Activated T-cell treated with anti-CD3 and anti-CD28 coated beads, Interleukin-2, amount 50 U/mL, for 48 hours (primary cell): Measurements from ENCODE around the gene ACTR1A.
"Not testable (repeated sequence)": the region's sequence is repeated elsewhere in the genome, so short reads cannot be mapped to it uniquely, and the experiment has no call there.

Experiments used
- DNase-seq, 2 experiments: peaks; one replicate each; pipeline ENCODE4 v3.0.0-alpha.2; 2020

Gene ACTR1A

DNA sequence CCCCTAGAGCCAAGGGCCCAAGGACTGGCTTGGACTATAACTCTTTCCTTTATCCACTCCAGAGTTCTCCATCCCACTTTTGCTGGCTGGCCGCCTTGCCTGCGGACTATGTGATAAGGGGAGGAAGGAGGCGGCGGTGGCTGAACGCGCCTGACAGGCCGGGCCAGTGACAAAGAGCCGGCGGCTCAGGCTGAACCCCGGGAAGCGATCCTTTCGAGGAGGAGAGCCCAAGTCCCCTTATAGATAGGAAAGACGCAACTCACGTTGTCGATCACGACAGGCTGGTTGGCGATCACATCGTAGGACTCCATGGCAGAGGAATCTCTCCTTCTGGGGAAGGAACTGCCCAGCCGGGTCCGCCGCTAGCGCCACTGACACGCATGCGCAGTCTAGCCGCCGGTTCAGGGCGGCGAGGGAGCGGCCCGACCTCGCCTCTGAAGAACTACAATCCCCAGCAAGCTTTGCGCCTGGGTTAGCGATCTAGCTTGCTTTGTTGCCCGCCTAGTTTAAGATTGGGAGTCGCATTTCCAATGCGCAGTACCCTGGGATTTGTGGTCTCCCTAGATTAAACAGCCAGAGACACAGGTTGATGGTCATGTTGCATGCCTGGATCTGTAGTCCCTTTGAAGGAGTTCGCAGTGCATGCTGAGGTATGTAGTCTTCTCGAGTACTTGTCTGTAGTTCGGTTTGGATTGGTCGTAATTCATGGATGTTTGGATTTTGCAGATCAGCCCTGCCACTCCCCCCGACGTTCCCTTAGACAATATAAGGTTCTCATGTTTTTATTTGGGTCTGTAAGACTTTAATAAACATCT, at the start of gene ACTR1A:
TSS of gene ACTR1A (minus strand) at position 376 of the 815 bp plus-strand sequence. CDS start at position 311, 65 bp downstream.
- peak; percentile 95 to 96 for DNase-seq

- no peak for DNase-seq
These were observed 48.2 kb upstream of the ACTR1A start for GRCh38 chr10:102550636-102551210.

GRCh38 chr10:102549549-102549948, 47.0 kb upstream of the ACTR1A start:
- no peak for DNase-seq

DNA sequence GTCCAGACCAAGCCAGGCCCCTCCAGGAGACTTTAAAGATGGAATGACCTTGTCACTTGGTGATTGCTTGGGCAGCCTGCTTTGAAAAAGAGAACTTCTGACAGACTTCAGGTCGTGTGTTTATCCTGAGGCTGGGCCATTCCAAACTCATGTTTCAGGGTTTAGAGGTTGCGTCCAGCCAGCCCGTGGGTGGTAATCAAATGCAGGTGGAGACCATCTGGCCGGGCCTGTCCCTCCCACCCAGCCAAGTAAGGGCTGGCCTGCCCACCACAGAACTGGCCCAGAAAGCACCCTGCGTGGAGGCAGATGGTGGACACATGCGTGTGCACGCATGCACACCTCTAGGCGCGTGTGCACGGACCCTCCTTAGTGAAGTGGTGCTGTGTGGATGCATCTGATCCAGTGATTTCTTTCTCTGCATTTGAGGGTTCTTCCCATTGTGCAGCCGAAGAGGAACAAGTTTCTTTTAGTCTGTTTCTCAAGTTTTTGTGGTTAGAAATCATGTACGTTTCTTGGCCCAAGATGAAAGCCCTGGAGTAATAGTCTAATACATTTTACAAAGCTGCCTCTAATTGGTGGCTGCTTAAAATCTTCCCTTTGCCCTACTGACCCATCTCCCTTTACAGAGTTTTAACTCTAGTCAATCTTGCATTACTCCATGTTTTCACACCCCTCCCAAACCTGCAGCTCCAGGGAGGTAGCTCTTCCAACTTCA, 44.3 kb upstream of the ACTR1A start:
- DNase-seq = no peak

DNA sequence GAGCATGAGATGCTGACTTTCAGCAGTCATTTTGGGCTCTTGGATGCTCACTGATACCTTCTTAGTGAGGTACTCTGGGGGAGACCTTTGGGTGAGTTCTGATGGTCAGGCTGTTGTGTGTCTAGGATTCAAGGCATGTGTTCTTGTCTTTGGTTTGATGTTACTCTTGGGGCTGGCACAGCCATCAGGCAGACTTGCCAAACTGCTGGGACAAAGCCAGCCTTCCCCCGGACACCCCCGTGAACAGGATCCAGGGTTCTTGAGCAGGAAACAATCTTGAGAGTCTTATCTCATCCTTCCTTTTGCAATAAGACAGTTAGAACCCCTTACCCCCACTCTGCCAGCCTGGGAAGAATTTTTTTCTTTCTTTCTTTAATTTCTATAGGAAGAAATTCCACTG, 43.5 kb upstream of the ACTR1A start:
- no peak for DNase-seq

GRCh38 chr10:102545265-102545871, 42.9 kb upstream of the ACTR1A start:
- no peak for DNase-seq

DNA sequence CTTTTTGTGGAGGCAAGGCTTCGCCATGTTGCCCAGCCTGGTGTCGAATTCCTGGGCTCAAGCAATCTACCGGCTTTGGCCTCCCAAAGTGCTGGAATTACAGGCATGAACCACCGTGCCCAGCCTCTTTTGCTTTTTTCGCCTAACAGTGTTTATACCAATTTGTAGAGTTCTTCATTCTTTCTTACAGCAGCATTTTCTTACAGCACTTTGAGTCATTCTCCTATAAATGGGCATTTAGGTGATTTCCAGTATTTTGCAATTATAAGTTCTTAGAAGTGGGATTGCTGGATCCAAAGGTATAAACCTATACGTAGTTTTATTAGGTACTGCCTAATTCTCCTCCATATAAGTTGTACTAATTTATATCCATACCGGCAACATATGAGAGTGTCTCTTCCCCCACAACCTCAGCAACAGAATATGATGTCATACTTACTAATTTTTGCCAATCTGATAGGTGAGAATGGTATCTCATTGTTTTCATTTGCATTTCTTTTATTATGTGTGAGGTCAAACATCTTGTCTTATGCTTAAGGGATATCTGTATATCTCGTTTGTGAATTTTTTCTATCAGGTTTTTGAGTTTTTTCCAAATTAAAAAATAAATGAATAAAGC, 40.4 kb upstream of the ACTR1A start:
- no peak for DNase-seq

DNA sequence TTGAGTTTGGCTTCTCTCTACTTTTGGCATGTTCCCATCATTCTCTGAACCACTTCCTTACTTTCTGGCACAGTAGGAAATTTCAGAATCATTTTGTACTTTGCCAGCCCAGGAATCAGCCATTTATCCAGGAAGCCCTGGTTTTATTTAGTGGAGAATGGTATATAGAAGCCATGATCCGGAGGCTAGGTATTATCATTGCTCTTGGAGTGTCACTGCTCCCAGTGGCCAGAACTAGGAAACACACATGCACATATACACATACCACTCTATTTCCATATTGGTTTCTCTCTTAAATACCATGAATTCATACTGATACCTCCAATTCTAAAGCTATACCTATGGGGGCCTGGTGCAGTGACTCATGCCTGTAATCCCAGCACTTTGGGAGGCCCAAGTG, 37.5 kb upstream of the ACTR1A start:
- DNase-seq = peak; percentile 26 to 27

DNA sequence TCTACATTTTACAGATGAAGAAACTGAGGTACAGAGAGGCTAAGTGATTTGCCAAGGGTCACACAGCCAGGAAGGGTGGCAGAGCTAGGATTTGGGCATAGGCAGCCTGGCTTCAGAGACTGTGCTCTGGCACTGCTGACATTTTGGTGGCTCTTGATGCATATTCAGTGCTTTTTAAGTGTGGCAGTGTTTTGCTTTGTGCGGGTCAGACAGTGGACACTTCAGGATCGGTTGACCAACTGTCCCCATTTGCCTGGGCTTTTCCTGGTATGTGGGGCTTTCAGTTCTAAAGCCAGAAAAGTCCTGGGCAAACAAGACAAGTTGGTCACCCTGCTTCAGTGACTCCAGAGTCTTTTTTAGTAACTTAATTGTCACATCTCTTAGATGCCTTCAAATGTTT, 36.3 kb upstream of the ACTR1A start:
- no peak for DNase-seq

GRCh38 chr10:102537948-102538347, 35.4 kb upstream of the ACTR1A start:
- DNase-seq = no peak

GRCh38 chr10:102537367-102537766, 34.9 kb upstream of the ACTR1A start:
- DNase-seq = no peak

DNA sequence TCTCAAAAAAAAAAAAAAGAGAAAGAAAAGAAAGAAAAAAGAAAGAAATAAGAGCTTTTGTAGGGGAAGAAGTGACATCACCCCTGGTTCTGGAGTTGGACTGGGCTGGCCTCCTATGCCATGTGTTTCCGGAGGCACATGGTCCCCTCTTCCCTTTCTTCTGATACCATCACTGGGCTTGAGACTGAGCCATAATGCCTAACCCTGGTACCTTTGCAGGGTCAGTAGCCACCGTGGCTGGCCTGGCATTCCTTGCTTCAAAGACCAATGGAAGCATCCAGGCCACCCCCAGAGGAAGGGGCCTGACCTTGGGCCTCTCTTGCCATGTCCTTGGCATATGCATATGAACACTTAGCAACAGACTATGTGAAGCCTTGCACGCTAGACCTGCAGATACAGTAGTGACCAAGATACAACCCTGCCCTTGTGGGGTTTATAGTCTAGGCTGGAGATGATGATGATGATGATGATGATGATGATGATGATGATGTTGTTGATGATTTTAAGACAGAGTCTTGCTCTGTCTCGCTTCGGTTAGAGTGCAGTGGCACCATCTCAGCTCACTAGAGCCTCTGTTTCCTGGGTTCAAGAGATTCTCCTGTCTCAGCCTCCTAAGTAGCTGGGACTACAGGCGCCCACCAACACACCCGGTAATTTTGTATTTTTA, 33.1 kb upstream of the ACTR1A start:
- DNase-seq = no peak

- not testable (repeated sequence) for DNase-seq
These were observed 32.5 kb upstream of the ACTR1A start for GRCh38 chr10:102534966-102535365.

DNA sequence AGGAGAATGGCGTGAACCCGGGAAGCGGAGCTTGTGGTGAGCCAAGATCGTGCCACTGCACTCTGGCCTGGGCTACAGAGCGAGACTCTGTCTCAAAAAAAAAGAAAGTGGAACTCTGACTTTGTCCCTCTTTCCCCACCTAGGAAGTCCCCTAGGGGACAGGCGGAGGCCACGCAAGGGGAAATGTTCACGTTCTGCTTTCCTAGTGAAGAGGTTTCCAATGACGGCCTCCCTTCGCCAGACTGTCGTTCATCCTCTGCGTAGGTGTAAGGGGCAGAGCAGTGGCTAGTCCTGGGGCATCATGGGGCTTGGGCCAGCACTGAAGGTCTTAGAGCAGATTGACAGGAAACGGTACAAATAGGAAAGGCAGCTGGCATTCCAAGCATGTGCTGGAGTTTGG, 31.8 kb upstream of the ACTR1A start:
- no peak for DNase-seq

- DNase-seq = no peak
These were observed 25.0 kb upstream of the ACTR1A start for GRCh38 chr10:102527546-102527945.

GRCh38 chr10:102524746-102525145, 22.2 kb upstream of the ACTR1A start:
- DNase-seq = no peak

GRCh38 chr10:102523250-102524029, 20.9 kb upstream of the ACTR1A start:
- DNase-seq = peak in 1 of 2 experiments; percentile 23

GRCh38 chr10:102522874-102523249, 20.4 kb upstream of the ACTR1A start:
- no peak for DNase-seq

GRCh38 chr10:102519246-102519825, 16.8 kb upstream of the ACTR1A start:
- DNase-seq = no peak

GRCh38 chr10:102517553-102517952, 15.0 kb upstream of the ACTR1A start:
- DNase-seq = no peak

DNA sequence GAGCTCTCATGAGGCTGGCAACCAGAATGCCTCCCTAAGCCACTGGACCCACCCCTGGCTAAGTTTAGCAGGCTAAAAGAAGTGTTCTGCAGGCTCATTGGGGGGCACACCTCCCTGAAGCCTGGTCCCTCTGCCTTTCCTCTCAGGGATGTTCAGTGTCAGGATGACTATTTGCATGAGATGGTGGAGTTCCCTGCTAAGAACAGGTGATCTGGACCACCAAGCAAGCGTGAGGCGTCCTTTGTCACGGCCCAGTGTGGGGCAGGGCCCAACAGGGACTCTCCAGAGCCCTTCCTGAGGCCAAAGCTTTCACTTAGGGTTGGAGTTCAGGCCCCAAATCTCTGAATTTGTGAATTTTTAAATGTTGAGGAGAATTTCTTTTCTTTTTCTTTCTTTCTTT, 13.2 kb upstream of the ACTR1A start:
- DNase-seq = no peak
